ENCODE data around the gene APPL2. TPM values are rescaled to one million over a fixed set of nuclear protein-coding genes. Genes with fewer than 3 reads are reported as not detected.

The APPL2 gene
- total and polyA plus RNA-seq, 7 donors = 15.3 to 116 (median 46.5) TPM

DNA sequence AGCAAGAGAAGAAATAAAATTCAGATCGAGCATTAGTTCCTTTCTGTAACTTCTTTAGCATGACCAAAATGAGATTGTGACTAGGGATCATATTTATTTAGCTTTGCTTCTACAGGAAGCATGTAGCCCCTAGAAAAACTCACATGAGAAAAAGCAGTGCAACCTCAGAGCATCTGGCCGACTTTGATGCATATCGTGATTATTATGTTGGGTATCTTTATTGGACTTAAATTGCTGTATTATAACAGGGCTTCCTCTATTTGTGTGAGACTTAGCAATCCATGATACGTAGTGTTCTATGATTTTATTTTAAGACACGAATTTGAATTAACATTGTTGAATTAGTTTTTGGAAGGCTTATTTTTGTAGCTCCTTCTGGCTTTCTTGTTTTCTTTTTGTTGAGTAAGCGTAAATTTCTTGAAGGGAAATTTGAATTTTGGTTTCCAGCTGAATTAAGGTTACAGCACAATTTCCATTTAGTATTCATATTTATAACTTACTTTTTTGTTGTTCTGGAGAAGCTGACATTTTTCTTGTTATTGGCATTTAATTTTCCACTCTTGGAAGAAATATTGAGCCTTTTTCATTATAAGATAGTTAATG lies 94.6 kb downstream of the APPL2 start:
- Histone ChIP-seq H3K9me3 (no peaks in the 10 kb centered on the region), H3K27me3 (no peaks in the 10 kb centered on the region), H3K4me1 (no peaks in the 10 kb centered on the region), H3K4me3 (no peak overlapping the region), H3K36me3 (peaks cover 13 to 91% (median 15%) of the 10 kb centered on the region in 4 donors), H3K27ac (no peak overlapping the region)
- intact Hi-C loops (cut with DNase I) = no loop called here
- no peak for DNase-seq
- 87 to 92% methylated on average over 6 of the region's 6 CpGs for WGBS, 2 donors
- TF ChIP-seq POLR2AphosphoS5 (IDR thresholded peaks at IDR 0.05) = no peak
- TF ChIP-seq EP300 (IDR thresholded peaks at IDR 0.05) = no peak
- TF ChIP-seq POLR2A (IDR thresholded peaks at IDR 0.05) = no peak
- TF ChIP-seq CTCF (IDR thresholded peaks at IDR 0.05) = no peak

- Histone ChIP-seq H3K4me1 (no peaks in the 10 kb centered on the region), H3K4me3 (no peak overlapping the region), H3K9me3 (no peaks in the 10 kb centered on the region), H3K27me3 (no peaks in the 10 kb centered on the region), H3K36me3 (peaks cover 13 to 91% (median 15%) of the 10 kb centered on the region in 4 donors), H3K27ac (no peak overlapping the region)
- WGBS, 2 donors = 89 to 90% methylated on average over 2 of the region's 2 CpGs
- no peak for DNase-seq
- intact Hi-C loops (cut with DNase I) = no loop called here
- no peak for TF ChIP-seq POLR2A (IDR thresholded peaks at IDR 0.05)
- no peak for TF ChIP-seq CTCF (IDR thresholded peaks at IDR 0.05)
- TF ChIP-seq POLR2AphosphoS5 (IDR thresholded peaks at IDR 0.05) = no peak
- no peak for TF ChIP-seq EP300 (IDR thresholded peaks at IDR 0.05)
Measured at GRCh38 chr12:105138248-105138647, 97.7 kb downstream of the APPL2 start.

Other genes with a start within 250 kb of the APPL2 start
- gene NOPCHAP1, start 249.9 kb downstream of the APPL2 start, total RNA-seq = 1 to 10 TPM; 3.9 to 6.6 (median 6.1) TPM
- gene NOPCHAP1, start 249.9 kb downstream of the APPL2 start, polyA plus RNA-seq = 1 to 10 TPM; 7.2 to 9.1 (median 8.8) TPM
- gene ALDH1L2, start 151.7 kb downstream of the APPL2 start, total RNA-seq = 10 to 100 TPM in 1 of 4 donors, 1 to 10 TPM in 3; 3.1 to 13.0 (median 6.6) TPM
- gene ALDH1L2, start 151.7 kb downstream of the APPL2 start, polyA plus RNA-seq = 1 to 10 TPM in 1 of 3 donors, under 1 TPM in 2; 0.23 to 1.3 (median 0.60) TPM
- 10 to 100 TPM; 43.3 to 64.3 (median 59.7) TPM for gene WASHC4, start 128.4 kb downstream of the APPL2 start, total RNA-seq
- gene WASHC4, start 128.4 kb downstream of the APPL2 start, polyA plus RNA-seq = 10 to 100 TPM in 2 of 3 donors, 1 to 10 TPM in 1; 9.6 to 15.3 (median 10.2) TPM
- gene C12orf75, start 94.5 kb upstream of the APPL2 start, total RNA-seq = 1 to 10 TPM; 1.6 to 4.4 (median 3.1) TPM
- 100 to 1,000 TPM in 2 of 3 donors, 10 to 100 TPM in 1; 55.6 to 310 (median 230) TPM for gene C12orf75, start 94.5 kb upstream of the APPL2 start, polyA plus RNA-seq

All from sigmoid colon (tissue), 7 donors.